Calu3 (cell line): ENCODE measurements around the gene SLC31A1. TPM values are rescaled to one million over a fixed set of nuclear protein-coding genes. Genes with fewer than 3 reads are reported as not detected.
"Not testable (repeated sequence)": the region's sequence is repeated elsewhere in the genome, so short reads cannot be mapped to it uniquely, and the experiment has no call there.

Experiments
- BruUV-seq: library from RNA; stranded (reverse); fragments of 400-500 nt; replicated peaks from 2 replicates; lab custom pipeline; 2021; lab: Mats Ljungman, UMichigan
- CTCF ChIA-PET: fragments of 300-600 bp; sonication (Branson Sonifier 250); formaldehyde crosslinking; loops from one replicate; lab custom pipeline; 2022; ENCODE audit warnings: antibody characterized with exemption; lab: Charles Lee
- DNase-seq: peaks from one replicate; pipeline ENCODE4 v3.0.0; 2022
- H3K27ac Mint-ChIP-seq: one replicate; pipeline ENCODE4 v1.8.0; 2022; ENCODE audit warnings: mixed read lengths; ENCODE audit not compliant: unreplicated experiment
- H3K27me3 Mint-ChIP-seq: one replicate; pipeline ENCODE4 v1.8.0; 2022; ENCODE audit warnings: mixed read lengths; ENCODE audit not compliant: unreplicated experiment
- H3K36me3 Mint-ChIP-seq: one replicate; pipeline ENCODE4 v1.8.0; 2022; ENCODE audit warnings: mild to moderate bottlenecking, moderate library complexity, mixed read lengths; ENCODE audit not compliant: insufficient read depth, unreplicated experiment
- H3K4me1 Mint-ChIP-seq: one replicate; pipeline ENCODE4 v1.8.0; 2022; ENCODE audit warnings: mild to moderate bottlenecking, low read depth, mixed read lengths; ENCODE audit not compliant: unreplicated experiment
- H3K4me3 Mint-ChIP-seq: one replicate; pipeline ENCODE4 v1.8.0; 2022; ENCODE audit warnings: mild to moderate bottlenecking, low read depth, moderate library complexity, mixed read lengths; ENCODE audit not compliant: unreplicated experiment
- H3K9me3 Mint-ChIP-seq: one replicate; pipeline ENCODE4 v1.8.0; 2022; ENCODE audit warnings: low read depth, mixed read lengths; ENCODE audit not compliant: unreplicated experiment
- CTCF ChIP-seq: fragments of 200-600 bp; IDR thresholded peaks from one replicate; pipeline ENCODE4 v1.8.0; 2022; ENCODE audit warnings: antibody characterized with exemption; ENCODE audit not compliant: unreplicated experiment
- intact Hi-C: fragments of 100-400 bp; cut with micrococcal nuclease; formaldehyde crosslinking; loops from one replicate; pipeline ENCODE4 v1.10.0; 2022; ENCODE audit not compliant: unreplicated experiment
- total RNA-seq: library from RNA; stranded (reverse); gene quantifications from 2 replicates; pipeline ENCODE4 v1.2.3, GENCODE V29; 2022

SLC31A1 gene
- total RNA-seq, 1 experiment from 2014 or later, result 21.0 TPM

GRCh38 chr9:113223963-113224362, 2.6 kb downstream of the SLC31A1 start:
- CTCF ChIA-PET, result no interaction called here
- intact Hi-C loops, result no loop called here
- Mint-ChIP-seq H3K27ac (no peak overlapping the region), H3K36me3 (peaks cover 25% of the 10 kb centered on the region), H3K9me3 (no peaks in the 10 kb centered on the region), H3K27me3 (no peaks in the 10 kb centered on the region), H3K4me1 (peaks cover 16% of the 10 kb centered on the region), H3K4me3 (no peak overlapping the region)
- no peak for TF ChIP-seq CTCF
- no TSS peak for BruUV-seq
- no peak for DNase-seq

GRCh38 chr9:113227436-113227835, 6.1 kb downstream of the SLC31A1 start:
- no TSS peak for BruUV-seq
- no peak overlapping the region for H3K27ac Mint-ChIP-seq
- no peaks in the 10 kb centered on the region for H3K9me3 Mint-ChIP-seq

DNA sequence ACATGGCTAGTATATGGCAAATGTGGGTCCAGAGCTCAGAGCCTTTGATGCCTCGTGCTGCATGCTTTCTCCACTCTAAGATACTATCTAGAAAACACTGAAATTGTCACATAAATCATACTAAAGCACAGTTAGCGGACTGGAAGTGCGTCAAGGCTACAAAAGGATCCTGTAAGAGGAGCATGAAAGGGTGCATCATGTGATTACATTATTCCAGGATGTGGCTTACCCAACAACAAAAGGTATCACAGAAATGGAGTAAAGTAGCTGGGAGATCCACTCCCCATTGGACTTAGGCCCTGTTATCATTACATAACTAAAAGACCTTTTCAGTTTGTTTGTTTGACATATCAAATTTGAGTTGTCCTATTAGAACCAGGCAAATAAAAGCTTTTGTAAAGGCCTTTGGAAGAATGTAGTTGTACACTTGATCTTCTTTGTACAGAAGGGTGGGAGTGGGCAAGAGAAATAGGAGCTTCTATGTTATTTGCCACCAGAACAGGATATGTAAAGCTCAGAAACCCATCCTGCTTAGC, 6.9 kb downstream of the SLC31A1 start:
- H3K9me3 Mint-ChIP-seq, result no peaks in the 10 kb centered on the region
- H3K4me1 Mint-ChIP-seq, result peaks cover 4% of the 10 kb centered on the region
- no peaks in the 10 kb centered on the region for H3K27me3 Mint-ChIP-seq
- DNase-seq, result no peak
- no peaks in the 10 kb centered on the region for H3K36me3 Mint-ChIP-seq
- CTCF ChIA-PET, result interaction anchor here (0.6 kb wide), 1 partner anchor 24 kb away, joined by 3 read pairs; no protein-coding TSS in a partner anchor
- no TSS peak for BruUV-seq
- H3K27ac Mint-ChIP-seq, result no peak overlapping the region
- no peak for TF ChIP-seq CTCF
- H3K4me3 Mint-ChIP-seq, result no peak overlapping the region
- intact Hi-C loops, result no loop called here

More at GRCh38 chr9:113227436-113227835, 6.1 kb downstream of the SLC31A1 start:
- no peak overlapping the region for H3K4me3 Mint-ChIP-seq
- intact Hi-C loops, result no loop called here
- peaks cover 2% of the 10 kb centered on the region for H3K36me3 Mint-ChIP-seq
- CTCF ChIA-PET, result interaction anchor here (0.6 kb wide), 1 partner anchor 74 kb away, joined by 4 read pairs; no protein-coding TSS in a partner anchor
- H3K27me3 Mint-ChIP-seq, result no peaks in the 10 kb centered on the region
- DNase-seq, result no peak
- H3K4me1 Mint-ChIP-seq, result peaks cover 6% of the 10 kb centered on the region
- TF ChIP-seq CTCF, result no peak

DNA sequence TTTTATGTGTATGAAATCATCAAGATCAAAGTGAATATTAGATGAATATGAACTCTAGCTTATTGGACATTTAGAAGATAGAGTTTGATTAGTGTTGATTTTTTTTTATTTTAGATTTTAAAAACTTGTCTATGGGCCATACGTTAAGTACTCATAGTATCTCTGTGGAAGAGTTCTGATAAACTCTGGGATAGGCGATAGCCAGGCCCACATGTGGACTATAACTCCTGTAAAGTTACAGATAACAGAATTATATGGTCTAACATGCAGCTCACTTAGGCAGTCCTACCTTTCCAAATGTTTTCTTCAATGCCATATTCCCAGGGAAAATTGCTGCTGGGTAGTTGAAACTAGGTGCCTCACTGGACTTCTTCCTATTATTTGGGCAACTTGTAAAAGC, 10.4 kb downstream of the SLC31A1 start:
- no peak overlapping the region for H3K4me3 Mint-ChIP-seq
- CTCF ChIA-PET, result no interaction called here
- no peaks in the 10 kb centered on the region for H3K27me3 Mint-ChIP-seq
- intact Hi-C loops, result no loop called here
- no peak for TF ChIP-seq CTCF
- no peak for DNase-seq
- H3K4me1 Mint-ChIP-seq, result peaks cover 7% of the 10 kb centered on the region
- H3K27ac Mint-ChIP-seq, result no peak overlapping the region
- H3K36me3 Mint-ChIP-seq, result no peaks in the 10 kb centered on the region
- BruUV-seq, result no TSS peak
- H3K9me3 Mint-ChIP-seq, result no peaks in the 10 kb centered on the region

- H3K36me3 Mint-ChIP-seq, DNase-seq, H3K4me1 Mint-ChIP-seq, CTCF ChIA-PET, H3K27ac Mint-ChIP-seq, H3K9me3 Mint-ChIP-seq, BruUV-seq, H3K27me3 Mint-ChIP-seq, H3K4me3 Mint-ChIP-seq, intact Hi-C loops: not testable (repeated sequence)
Measured at GRCh38 chr9:113235701-113236255, 14.4 kb downstream of the SLC31A1 start.
